Loucy (cell line): ENCODE measurements around the gene PHTF1.
"Not testable (repeated sequence)": the region's sequence is repeated elsewhere in the genome, so short reads cannot be mapped to it uniquely, and the experiment has no call there.

Source experiments
- H2AFZ ChIP-seq: fragments of 200-600 bp; sonication (generic); 2 replicates; pipeline ENCODE4 v1.6.0; 2016; ENCODE audit warnings: antibody characterized with exemption, mild to moderate bottlenecking, low read length, moderate library complexity
- H3F3A ChIP-seq: fragments of 200-600 bp; 2 replicates; pipeline ENCODE4 v1.6.0; 2016; ENCODE audit warnings: antibody characterized with exemption, low read depth, mild to moderate bottlenecking
- H3K27me3 ChIP-seq: fragments of 200-600 bp; sonication (generic); 2 replicates; pipeline ENCODE4 v1.6.1; 2014; ENCODE audit warnings: low read length, mild to moderate bottlenecking; ENCODE audit not compliant: insufficient read depth, poor library complexity, severe bottlenecking
- H3K36me3 ChIP-seq: fragments of 200-600 bp; sonication (generic); 2 replicates; pipeline ENCODE4 v1.6.1; 2016; ENCODE audit warnings: low read length; ENCODE audit not compliant: insufficient read depth
- H3K4me1 ChIP-seq: fragments of 200-600 bp; sonication (generic); 2 replicates; pipeline ENCODE4 v1.5.1; 2014; ENCODE audit warnings: low read length, mild to moderate bottlenecking; ENCODE audit not compliant: insufficient read depth, poor library complexity, severe bottlenecking
- H3K4me2 ChIP-seq: fragments of 200-600 bp; sonication (generic); 2 replicates; pipeline ENCODE4 v1.6.0; 2014; ENCODE audit warnings: antibody characterized with exemption, low read length, low read depth, mild to moderate bottlenecking; ENCODE audit not compliant: poor library complexity, severe bottlenecking
- H3K4me3 ChIP-seq: fragments of 200-600 bp; sonication (generic); 2 replicates; pipeline ENCODE4 v1.5.1; 2014; ENCODE audit warnings: low read length, mild to moderate bottlenecking, mixed read lengths; ENCODE audit not compliant: poor library complexity, severe bottlenecking
- H3K79me2 ChIP-seq: fragments of 200-600 bp; sonication (generic); 2 replicates; pipeline ENCODE4 v1.6.1; 2014; ENCODE audit warnings: low read length; ENCODE audit not compliant: insufficient read depth
- H3K9ac ChIP-seq: fragments of 200-600 bp; sonication (generic); 2 replicates; pipeline ENCODE4 v1.6.0; 2014; ENCODE audit warnings: mild to moderate bottlenecking, low read depth, low read length, moderate library complexity; ENCODE audit not compliant: poor library complexity, severe bottlenecking
- H3K9me2 ChIP-seq: fragments of 200-600 bp; sonication (generic); replicated peaks from 2 replicates; pipeline ENCODE4 v1.6.1; 2016; ENCODE audit warnings: low read depth, low read length, mixed read lengths
- H3K9me3 ChIP-seq: fragments of 200-600 bp; sonication (generic); 2 replicates; pipeline ENCODE4 v1.6.1; 2014; ENCODE audit warnings: mild to moderate bottlenecking, antibody characterized with exemption, low read length, low read depth; ENCODE audit not compliant: insufficient read depth
- H4K20me1 ChIP-seq: fragments of 200-600 bp; sonication (generic); 2 replicates; pipeline ENCODE4 v1.6.0; 2014; ENCODE audit warnings: antibody characterized with exemption, low read length, mild to moderate bottlenecking; ENCODE audit not compliant: insufficient read depth, poor library complexity, severe bottlenecking
- EZH2phosphoT487 ChIP-seq: fragments of 200-600 bp; IDR thresholded peaks from 2 replicates; pipeline ENCODE4 v1.6.1; 2018; ENCODE audit warnings: antibody characterized with exemption, mild to moderate bottlenecking, moderate library complexity, borderline replicate concordance
- TF ChIP-seq, protein P1 (sequence below): fragments of 200-600 bp; sonication (generic); conservative IDR thresholded peaks from 2 replicates; pipeline ENCODE4 v1.5.1; 2014; ENCODE audit warnings: mild to moderate bottlenecking, antibody characterized with exemption, low read length

Gene PHTF1

DNA sequence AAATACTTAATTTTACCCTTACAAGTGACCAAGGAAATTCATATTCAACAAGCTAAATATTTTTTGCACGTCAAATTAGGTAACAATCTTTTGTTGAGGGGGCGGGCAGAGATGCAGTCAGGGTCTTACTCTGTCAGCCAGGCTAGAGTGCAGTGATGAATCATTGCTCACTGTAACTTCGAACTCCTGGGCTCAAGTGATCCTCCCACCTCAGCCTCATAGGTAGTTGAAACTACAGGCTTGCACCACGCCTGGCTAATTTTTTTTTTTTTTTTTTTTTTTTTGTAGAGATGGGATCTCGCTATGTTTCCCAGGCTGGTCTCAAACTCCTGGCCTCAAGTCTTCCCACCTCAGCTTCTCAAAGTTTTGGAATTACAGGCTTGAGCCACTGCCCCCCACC, 26.5 kb downstream of the PHTF1 start:
- H3K36me3 ChIP-seq, result peaks cover 36% of the 10 kb centered on the region; the same call in 1 of the 2 replicates
- no peak overlapping the region for H3K9ac ChIP-seq
- H3K4me3 ChIP-seq, result no peak overlapping the region
- no peaks in the 10 kb centered on the region for H3K4me1 ChIP-seq
- TF ChIP-seq EZH2phosphoT487, result no peak
- TF ChIP-seq, protein P1, sequence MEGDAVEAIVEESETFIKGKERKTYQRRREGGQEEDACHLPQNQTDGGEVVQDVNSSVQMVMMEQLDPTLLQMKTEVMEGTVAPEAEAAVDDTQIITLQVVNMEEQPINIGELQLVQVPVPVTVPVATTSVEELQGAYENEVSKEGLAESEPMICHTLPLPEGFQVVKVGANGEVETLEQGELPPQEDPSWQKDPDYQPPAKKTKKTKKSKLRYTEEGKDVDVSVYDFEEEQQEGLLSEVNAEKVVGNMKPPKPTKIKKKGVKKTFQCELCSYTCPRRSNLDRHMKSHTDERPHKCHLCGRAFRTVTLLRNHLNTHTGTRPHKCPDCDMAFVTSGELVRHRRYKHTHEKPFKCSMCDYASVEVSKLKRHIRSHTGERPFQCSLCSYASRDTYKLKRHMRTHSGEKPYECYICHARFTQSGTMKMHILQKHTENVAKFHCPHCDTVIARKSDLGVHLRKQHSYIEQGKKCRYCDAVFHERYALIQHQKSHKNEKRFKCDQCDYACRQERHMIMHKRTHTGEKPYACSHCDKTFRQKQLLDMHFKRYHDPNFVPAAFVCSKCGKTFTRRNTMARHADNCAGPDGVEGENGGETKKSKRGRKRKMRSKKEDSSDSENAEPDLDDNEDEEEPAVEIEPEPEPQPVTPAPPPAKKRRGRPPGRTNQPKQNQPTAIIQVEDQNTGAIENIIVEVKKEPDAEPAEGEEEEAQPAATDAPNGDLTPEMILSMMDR, result no peak
- no peaks in the 10 kb centered on the region for H3K9me3 ChIP-seq
- no peaks in the 10 kb centered on the region for H3K79me2 ChIP-seq
- H3K4me2 ChIP-seq, result no peak overlapping the region
- H3F3A ChIP-seq, result no peaks in the 10 kb centered on the region
- H4K20me1 ChIP-seq, result no peaks in the 10 kb centered on the region
- no peaks in the 10 kb centered on the region for H3K9me2 ChIP-seq
- no peak overlapping the region for H2AFZ ChIP-seq
- H3K27me3 ChIP-seq, result no peaks in the 10 kb centered on the region

DNA sequence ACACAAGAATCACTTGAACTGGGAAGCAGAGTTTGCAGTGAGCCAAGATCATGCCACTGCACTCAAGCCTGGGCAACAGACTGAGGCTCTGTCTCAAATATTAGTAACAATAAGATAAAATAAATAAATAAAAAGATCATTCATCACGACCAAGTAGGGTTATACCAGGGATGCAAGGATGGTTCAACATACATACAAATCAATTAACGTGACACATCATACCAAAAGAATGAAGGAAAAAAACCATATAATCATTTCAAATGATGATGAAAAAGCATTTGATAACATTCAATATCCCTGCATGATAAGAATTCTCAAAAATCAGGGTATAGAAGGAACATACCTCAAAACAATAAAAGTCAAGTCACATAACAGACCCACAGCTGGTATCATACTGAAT, 38.3 kb downstream of the PHTF1 start:
- Histone ChIP-seq H3K9ac (no peak overlapping the region), H3K9me3 (peaks cover 5% of the 10 kb centered on the region; the same call in 1 of the 2 replicates), H4K20me1 (no peaks in the 10 kb centered on the region), H3K4me3 (no peak overlapping the region), H3F3A (no peaks in the 10 kb centered on the region), H3K4me2 (no peak overlapping the region), H3K27me3 (no peaks in the 10 kb centered on the region), H3K4me1 (no peaks in the 10 kb centered on the region), H3K9me2 (no peaks in the 10 kb centered on the region), H2AFZ (no peak overlapping the region), H3K36me3 (peaks cover 52% of the 10 kb centered on the region), H3K79me2 (no peaks in the 10 kb centered on the region)
- no peak for TF ChIP-seq EZH2phosphoT487
- TF ChIP-seq, protein P1, result no peak

DNA sequence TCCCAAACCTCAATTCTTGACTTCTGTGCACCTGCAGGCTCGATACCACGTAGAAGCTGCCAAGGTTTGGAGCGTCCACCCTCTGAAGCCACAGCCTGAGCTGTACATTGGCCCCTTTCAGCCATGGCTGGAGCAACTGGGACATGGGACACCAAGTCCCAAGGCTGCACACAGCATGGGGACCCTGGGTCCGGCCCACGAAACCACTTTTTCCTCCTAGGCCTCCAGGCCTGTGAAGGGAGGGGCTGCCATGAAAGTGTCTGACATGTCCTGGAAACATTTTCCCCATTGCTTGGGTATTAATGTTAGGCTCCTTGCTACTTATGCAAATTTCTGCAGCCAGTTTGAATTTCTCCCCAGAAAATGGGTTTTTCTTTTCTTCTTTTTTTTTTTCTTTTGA, 40.7 kb downstream of the PHTF1 start:
- not testable (repeated sequence) for H3K27me3 ChIP-seq, H3K9me3 ChIP-seq, H3K9ac ChIP-seq, H3K79me2 ChIP-seq, H3K4me1 ChIP-seq, H3F3A ChIP-seq, H2AFZ ChIP-seq, H3K4me3 ChIP-seq, H3K9me2 ChIP-seq, H4K20me1 ChIP-seq, H3K4me2 ChIP-seq
- peaks cover 40% of the 10 kb centered on the region for H3K36me3 ChIP-seq

DNA sequence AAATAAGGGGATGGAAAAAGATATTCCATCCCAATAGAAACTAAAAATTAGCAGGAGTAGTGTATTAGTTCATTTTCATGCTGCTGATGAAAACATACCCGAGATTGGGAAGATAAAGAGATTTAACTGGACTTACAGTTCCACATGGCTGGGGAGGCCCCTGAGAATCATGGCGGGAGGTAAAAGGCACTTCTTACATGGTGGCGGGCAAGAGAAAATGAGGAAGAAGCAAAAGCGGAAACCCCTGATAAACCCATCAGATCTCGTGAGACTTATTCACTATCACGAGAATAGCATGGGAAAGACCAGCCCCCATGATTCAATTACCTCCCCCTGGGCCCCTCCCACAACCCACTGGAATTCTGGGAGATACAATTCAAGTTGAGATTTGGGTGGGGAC, 41.8 kb downstream of the PHTF1 start:
- not testable (repeated sequence) for H3F3A ChIP-seq, H3K9me3 ChIP-seq, H3K4me2 ChIP-seq, H3K79me2 ChIP-seq, H3K9ac ChIP-seq, H3K9me2 ChIP-seq, H3K4me1 ChIP-seq, H2AFZ ChIP-seq, H3K4me3 ChIP-seq, H4K20me1 ChIP-seq, H3K27me3 ChIP-seq
- H3K36me3 ChIP-seq, result peaks cover 38% of the 10 kb centered on the region
